HCT116 (cell line): Measurements from ENCODE around the gene EXOC4. TPM values are rescaled to one million over a fixed set of nuclear protein-coding genes. Genes with fewer than 3 reads are reported as not detected.

Source experiments
- ATAC-seq: fragments of 200-7000 bp; cut with Tn5 transposase; 2 replicates; pipeline ENCODE4 v1.9.1; 2020; ENCODE audit warnings: mild to moderate bottlenecking, moderate library complexity
- BruUV-seq: library from RNA; stranded (reverse); fragments of 400-500 nt; replicated peaks from 2 replicates; lab custom pipeline; 2021; lab: Mats Ljungman, UMichigan
- CTCF ChIA-PET: fragments of 300-600 bp; sonication (Branson Sonifier 250); formaldehyde crosslinking; loops from one replicate; lab custom pipeline; 2021; ENCODE audit warnings: antibody characterized with exemption; lab: Charles Lee
- POLR2A ChIA-PET: fragments of 300-600, 350-600 bp; sonication (Branson Sonifier 250); formaldehyde crosslinking; loops from one replicate; lab custom pipeline; 2021; ENCODE audit warnings: antibody characterized with exemption; lab: Charles Lee
- RAD21 ChIA-PET, 2 experiments: fragments of 300-600 bp; sonication (Branson Sonifier 250); formaldehyde crosslinking; loops; one replicate each; lab custom pipeline; 2023; ENCODE audit warnings: low total read pairs in 2 of 2; ENCODE audit not compliant: uncharacterized antibody in 2 of 2, unreplicated experiment in 2 of 2, low non-redundant PET in 1 of 2; lab: Charles Lee
- DNase-seq: peaks from one replicate; pipeline ENCODE4 v3.0.0-alpha.2; 2010; ENCODE audit warnings: low read depth, low spot score
- H2AFZ ChIP-seq: fragments of 200-600 bp; shearing (Covaris generic), sonication (generic); 2 replicates; pipeline ENCODE4 v1.6.1; 2017; ENCODE audit warnings: low read depth, mixed run types, mixed read lengths, antibody characterized with exemption, low read length; ENCODE audit not compliant: poor library complexity, severe bottlenecking
- H3K27ac ChIP-seq: 2 replicates; pipeline ENCODE4 v1.5.1; 2012; ENCODE audit warnings: low read depth, low read length
- H3K27me3 ChIP-seq: fragments of 200-600 bp; sonication (generic); 2 replicates; pipeline ENCODE4 v1.6.1; 2016; ENCODE audit warnings: mixed run types, low read length, mixed read lengths; ENCODE audit not compliant: insufficient read depth
- H3K36me3 ChIP-seq, 2 experiments: fragments of 200-500 bp in 1 of 2; fragments of 200-600 bp in 1 of 2; sonication (Bioruptor generic) in 1 of 2; sonication (generic) in 1 of 2; 2 replicates each; pipeline versions ENCODE4 v1.5.1 to v1.6.1; 2014 to 2016; ENCODE audit warnings: low read length in 2 of 2, inconsistent platforms in 1 of 2, mixed read lengths in 1 of 2, mixed run types in 1 of 2; ENCODE audit not compliant: insufficient read depth in 2 of 2, control insufficient read depth in 1 of 2
- H3K4me1 ChIP-seq, 2 experiments: fragments of 200-600 bp in 1 of 2; sonication (generic) in 1 of 2; 2 replicates each; pipeline versions ENCODE4 v1.5.1 to v1.6.1; 2012 to 2017; ENCODE audit warnings: low read length in 2 of 2, inconsistent platforms in 1 of 2, mild to moderate bottlenecking in 1 of 2, mixed read lengths in 1 of 2, mixed run types in 1 of 2, moderate library complexity in 1 of 2; ENCODE audit not compliant: insufficient read depth in 2 of 2, control insufficient read depth in 1 of 2
- H3K4me2 ChIP-seq: fragments of 200-600 bp; sonication (generic); 2 replicates; pipeline ENCODE4 v1.6.1; 2017; ENCODE audit warnings: mixed run types, low read length, mixed read lengths
- H3K4me3 ChIP-seq, 2 experiments: fragments of 200-600 bp in 1 of 2; sonication (generic) in 1 of 2; replicated peaks in 1 of 2; 2 replicates each; pipeline ENCODE4 v1.5.1; 2011 to 2016; ENCODE audit warnings: low read length in 2 of 2, control low read depth in 1 of 2, low read depth in 1 of 2, mild to moderate bottlenecking in 1 of 2, mixed read lengths in 1 of 2, mixed run types in 1 of 2
- H3K79me2 ChIP-seq: fragments of 200-600 bp; sonication (generic); 2 replicates; pipeline ENCODE4 v1.6.1; 2017; ENCODE audit warnings: mild to moderate bottlenecking, mixed run types, low read length, moderate library complexity, mixed read lengths; ENCODE audit not compliant: insufficient read depth
- H3K9ac ChIP-seq: fragments of 200-600 bp; sonication (generic); 2 replicates; pipeline ENCODE4 v1.6.1; 2016; ENCODE audit warnings: low read length, mixed read lengths
- H3K9me2 ChIP-seq: fragments of 200-600 bp; sonication (generic), shearing (Covaris generic); 2 replicates; pipeline ENCODE4 v1.6.1; 2017; ENCODE audit warnings: mixed run types, mild to moderate bottlenecking, moderate library complexity; ENCODE audit not compliant: insufficient read depth
- H3K9me3 ChIP-seq, 2 experiments: fragments of 200-500 bp in 1 of 2; fragments of 200-600 bp in 1 of 2; sonication (Bioruptor generic) in 1 of 2; sonication (generic) in 1 of 2; 2 replicates each; pipeline ENCODE4 v1.6.1; 2014 to 2017; ENCODE audit warnings: low read length in 2 of 2, mixed read lengths in 2 of 2, inconsistent platforms in 1 of 2, low read depth in 1 of 2, mild to moderate bottlenecking in 1 of 2, mixed run types in 1 of 2, moderate library complexity in 1 of 2; ENCODE audit not compliant: control insufficient read depth in 1 of 2, insufficient read depth in 1 of 2
- H4K20me1 ChIP-seq: fragments of 200-600 bp; sonication (generic), shearing (Covaris generic); 2 replicates; pipeline ENCODE4 v1.6.1; 2017; ENCODE audit warnings: mixed run types, mild to moderate bottlenecking, moderate library complexity; ENCODE audit not compliant: insufficient read depth
- ATF3 ChIP-seq: IDR thresholded peaks from 2 replicates; pipeline ENCODE4 v1.6.1; 2012
- CEBPB ChIP-seq: IDR thresholded peaks from 2 replicates; pipeline ENCODE4 v1.6.1; 2012; ENCODE audit warnings: low read depth
- CTCF ChIP-seq, 3 experiments: fragments of 200-600 bp in 1 of 3; sonication (generic) in 1 of 3; IDR thresholded peaks in 2 of 3; conservative IDR thresholded peaks in 1 of 3; 2 replicates each; pipeline ENCODE4 v1.5.1; 2012 to 2017; ENCODE audit warnings: low read depth in 2 of 3, low read length in 2 of 3, antibody characterized with exemption in 1 of 3, borderline replicate concordance in 1 of 3, control low read depth in 1 of 3, mild to moderate bottlenecking in 1 of 3, mixed read lengths in 1 of 3, mixed run types in 1 of 3, moderate library complexity in 1 of 3; ENCODE audit not compliant: insufficient read depth in 1 of 3
- EGR1 ChIP-seq: IDR thresholded peaks from 2 replicates; pipeline ENCODE4 v1.6.1; 2012; ENCODE audit warnings: low read depth
- ELF1 ChIP-seq: IDR thresholded peaks from 2 replicates; pipeline ENCODE4 v1.6.1; 2012; ENCODE audit warnings: low read depth, borderline replicate concordance
- FOSL1 ChIP-seq: IDR thresholded peaks from 2 replicates; pipeline ENCODE4 v1.6.1; 2012; ENCODE audit warnings: low read depth
- JUND ChIP-seq: IDR thresholded peaks from 2 replicates; pipeline ENCODE4 v1.6.1; 2012
- MAX ChIP-seq: IDR thresholded peaks from 2 replicates; pipeline ENCODE4 v1.6.1; 2012
- POLR2A ChIP-seq: IDR thresholded peaks from 2 replicates; pipeline ENCODE4 v1.7.0; 2011; ENCODE audit warnings: borderline replicate concordance; ENCODE audit not compliant: insufficient read depth, insufficient read length; ENCODE audit errors: extremely low read depth
- POLR2AphosphoS5 ChIP-seq: IDR thresholded peaks from 2 replicates; pipeline ENCODE4 v1.6.1; 2011; ENCODE audit warnings: mild to moderate bottlenecking, low read depth, low read length, moderate library complexity
- YY1 ChIP-seq: IDR thresholded peaks from 2 replicates; pipeline ENCODE4 v1.6.1; 2011; ENCODE audit warnings: low read length, low read depth, moderate library complexity, mild to moderate bottlenecking; ENCODE audit not compliant: insufficient replicate concordance; ENCODE audit errors: extremely low read depth
- ZBTB33 ChIP-seq: IDR thresholded peaks from 2 replicates; pipeline ENCODE4 v1.6.1; 2011; ENCODE audit warnings: mild to moderate bottlenecking, low read length, moderate library complexity; ENCODE audit not compliant: insufficient replicate concordance; ENCODE audit errors: extremely low read depth
- ZNF274 ChIP-seq: fragments of 200-500 bp; sonication (Bioruptor generic); IDR thresholded peaks from 2 replicates; pipeline ENCODE4 v1.6.1; 2014; ENCODE audit warnings: mild to moderate bottlenecking, low read depth, low read length, inconsistent platforms
- intact Hi-C: fragments of 100-400 bp; cut with micrococcal nuclease; formaldehyde crosslinking; loops from 2 replicates; pipeline ENCODE4 v1.10.0; 2022
- total RNA-seq: library from RNA; stranded (reverse); gene quantifications from one replicate; pipeline ENCODE4 v1.2.1, GENCODE V29; 2021; ENCODE audit not compliant: unreplicated experiment

Gene EXOC4
- total RNA-seq, 1 experiment from 2014 or later: 40.3 TPM

- Histone ChIP-seq H4K20me1 (no peaks in the 10 kb centered on the region), H3K9me2 (no peaks in the 10 kb centered on the region), H3K4me1 (no peaks in the 10 kb centered on the region)
- no peak for DNase-seq
- CTCF ChIA-PET: no interaction called here
- no peak for TF ChIP-seq FOSL1
- TF ChIP-seq POLR2AphosphoS5: no peak
- TF ChIP-seq ELF1: no peak
- TF ChIP-seq ZBTB33: no peak
- TF ChIP-seq, all 23 proteins: peak for 0
- Histone ChIP-seq H3K27me3 (no peaks in the 10 kb centered on the region), H3K79me2 (no peaks in the 10 kb centered on the region), H3K9ac (no peak overlapping the region), H3K4me3 (no peak overlapping the region), H3K27ac (no peak overlapping the region), H3K9me3 (no peaks in the 10 kb centered on the region), H3K36me3 (no peaks in the 10 kb centered on the region), H2AFZ (no peak overlapping the region), H3K4me2 (no peak overlapping the region)
- no TSS peak for BruUV-seq
- intact Hi-C loops: no loop called here
- no peak for ATAC-seq
- POLR2A ChIA-PET: no interaction called here
- RAD21 ChIA-PET: no interaction called here
Measured at GRCh38 chr7:133822001-133822641, 569.2 kb downstream of the EXOC4 start.

GRCh38 chr7:133822868-133823552 is 570.1 kb downstream of the EXOC4 start:
- no peak overlapping the region for H2AFZ ChIP-seq
- no peak overlapping the region for H3K27ac ChIP-seq
- H3K9me2 ChIP-seq: no peaks in the 10 kb centered on the region
- H3K4me2 ChIP-seq: no peak overlapping the region
- H3K4me1 ChIP-seq: no peaks in the 10 kb centered on the region
- RAD21 ChIA-PET: no interaction called here
- ATAC-seq (no peak), DNase-seq (no peak)
- CTCF ChIA-PET: no interaction called here
- no peaks in the 10 kb centered on the region for H4K20me1 ChIP-seq
- no peak overlapping the region for H3K9ac ChIP-seq
- H3K9me3 ChIP-seq: no peaks in the 10 kb centered on the region
- POLR2A ChIA-PET: no interaction called here
- BruUV-seq: no TSS peak
- H3K4me3 ChIP-seq: no peak overlapping the region
- H3K36me3 ChIP-seq: no peaks in the 10 kb centered on the region
- H3K27me3 ChIP-seq: no peaks in the 10 kb centered on the region
- intact Hi-C loops: no loop called here
- TF ChIP-seq CEBPB: no peak
- no peak for TF ChIP-seq CTCF (IDR thresholded peaks at IDR 0.05 in 2 of 3, conservative IDR thresholded peaks at IDR 0.05 in 1 of 3; ENCODE audit: borderline replicate concordance in 1 of 3, insufficient read depth in 1 of 3, low read depth in 2 of 3, low read length in 2 of 3)
- no peak for TF ChIP-seq MAX
- no peak for TF ChIP-seq ATF3
- no peak for TF ChIP-seq YY1
- TF ChIP-seq EGR1: no peak
- no peak for TF ChIP-seq ZNF274
- no peak for TF ChIP-seq JUND
- no peak for TF ChIP-seq POLR2AphosphoS5
- TF ChIP-seq POLR2A: no peak
- H3K79me2 ChIP-seq: no peaks in the 10 kb centered on the region
